ENCODE data around the gene PLA2G5. TPM values are rescaled to one million over a fixed set of nuclear protein-coding genes. Genes with fewer than 3 reads are reported as not detected.
A peak's percentile ranks its signal among the peaks of the same experiment; 100 is the strongest.

Gene PLA2G5
- total RNA-seq, 2 donors from 2014 or later: not detected

GRCh38 chr1:20035114-20035513 is 34.9 kb upstream of the PLA2G5 start:
- H3K4me1 ChIP-seq (ENCODE audit: control insufficient read depth, insufficient read depth, low read length): no peaks in the 10 kb centered on the region
- Mint-ChIP-seq H3K9me3 (peaks cover 34% of the 10 kb centered on the region), H3K4me3 (no peak overlapping the region), H3K36me3 (ENCODE audit: low read depth) (no peaks in the 10 kb centered on the region), H3K4me1 (no peaks in the 10 kb centered on the region), H3K27ac (no peak overlapping the region), H3K27me3 (ENCODE audit: insufficient read depth) (peaks cover 51% of the 10 kb centered on the region)
- TF ChIP-seq CTCF (conservative IDR thresholded peaks at IDR 0.05): no peak
- WGBS, 2 experiments (ENCODE audit: insufficient coverage in 1 of 2, insufficient read length in 1 of 2): 94 to 100% methylated on average over 4 to 5 of the region's 5 CpGs
- H3K27me3 ChIP-seq (ENCODE audit: control insufficient read depth, insufficient read depth, low read length, poor library complexity, severe bottlenecking): peaks cover 47% of the 10 kb centered on the region
- peaks cover 56% of the 10 kb centered on the region for H3K9me3 ChIP-seq (ENCODE audit: control insufficient read depth, low read length)
- DNase-seq: no peak
- no peak overlapping the region for H3K9ac ChIP-seq (ENCODE audit: extremely low read depth, low read length, poor library complexity, severe bottlenecking)
- H3K36me3 ChIP-seq (ENCODE audit: control insufficient read depth, insufficient read depth, low read length): no peaks in the 10 kb centered on the region
- H3K4me3 ChIP-seq (ENCODE audit: low read length): no peak overlapping the region
- no peak overlapping the region for H3K27ac ChIP-seq (ENCODE audit: low read depth, low read length)

- Mint-ChIP-seq H3K4me1 (no peaks in the 10 kb centered on the region), H3K27ac (no peak overlapping the region), H3K9me3 (peaks cover 30% of the 10 kb centered on the region), H3K4me3 (no peak overlapping the region), H3K36me3 (ENCODE audit: low read depth) (no peaks in the 10 kb centered on the region), H3K27me3 (ENCODE audit: insufficient read depth) (peaks cover 49% of the 10 kb centered on the region)
- DNase-seq: peak; percentile 77
- Histone ChIP-seq H3K9ac (ENCODE audit: extremely low read depth, low read length, poor library complexity, severe bottlenecking) (no peak overlapping the region), H3K27ac (ENCODE audit: low read depth, low read length) (no peak overlapping the region), H3K9me3 (ENCODE audit: control insufficient read depth, low read length) (peaks cover 58% of the 10 kb centered on the region), H3K4me1 (ENCODE audit: control insufficient read depth, insufficient read depth, low read length) (no peaks in the 10 kb centered on the region), H3K27me3 (ENCODE audit: control insufficient read depth, insufficient read depth, low read length, poor library complexity, severe bottlenecking) (peaks cover 35% of the 10 kb centered on the region), H3K4me3 (ENCODE audit: low read length) (no peak overlapping the region), H3K36me3 (ENCODE audit: control insufficient read depth, insufficient read depth, low read length) (no peaks in the 10 kb centered on the region)
- no peak for TF ChIP-seq CTCF (conservative IDR thresholded peaks at IDR 0.05)
- WGBS, 2 experiments (ENCODE audit: insufficient coverage in 1 of 2, insufficient read length in 1 of 2): 60 to 100% methylated on average over 1 of the region's 1 CpG
These were observed 32.1 kb upstream of the PLA2G5 start for GRCh38 chr1:20037877-20038276.

- H3K36me3 ChIP-seq (ENCODE audit: control insufficient read depth, insufficient read depth, low read length): no peaks in the 10 kb centered on the region
- WGBS, 2 experiments (ENCODE audit: insufficient coverage in 1 of 2, insufficient read length in 1 of 2): 83% methylated on average over 1 of the region's 1 CpG; no CpG with 5 or more reads in 1 of the 2 experiments
- H3K9me3 Mint-ChIP-seq: peaks cover 32% of the 10 kb centered on the region
These were observed 22.9 kb upstream of the PLA2G5 start for GRCh38 chr1:20047096-20047495.

More at GRCh38 chr1:20047096-20047495, 22.9 kb upstream of the PLA2G5 start:
- Histone ChIP-seq H3K27ac (ENCODE audit: low read depth, low read length) (no peak overlapping the region), H3K4me3 (ENCODE audit: low read length) (no peak overlapping the region), H3K9ac (ENCODE audit: extremely low read depth, low read length, poor library complexity, severe bottlenecking) (no peak overlapping the region), H3K9me3 (ENCODE audit: control insufficient read depth, low read length) (peaks cover 61% of the 10 kb centered on the region), H3K27me3 (ENCODE audit: control insufficient read depth, insufficient read depth, low read length, poor library complexity, severe bottlenecking) (no peaks in the 10 kb centered on the region), H3K4me1 (ENCODE audit: control insufficient read depth, insufficient read depth, low read length) (no peaks in the 10 kb centered on the region)
- Mint-ChIP-seq H3K4me1 (no peaks in the 10 kb centered on the region), H3K36me3 (ENCODE audit: low read depth) (peaks cover 2% of the 10 kb centered on the region), H3K27ac (no peak overlapping the region), H3K27me3 (ENCODE audit: insufficient read depth) (peaks cover 5% of the 10 kb centered on the region), H3K4me3 (no peak overlapping the region)
- DNase-seq: no peak
- TF ChIP-seq CTCF (conservative IDR thresholded peaks at IDR 0.05): no peak

Data from endodermal cell (in vitro differentiated cells).